ENCODE results near the gene ACACA.

ACACA gene

GRCh38 chr17:37291351-37291750, 115.3 kb downstream of the ACACA start:
- H3K4me3 ChIP-seq (replicated peaks; ENCODE audit: low read depth, low read length), result no peak overlapping the region
- peaks cover 2% of the 10 kb centered on the region; the same call in 1 of the 2 replicates for H3K36me3 ChIP-seq (ENCODE audit: control insufficient read depth, insufficient read depth, low read length)
- H3K27me3 ChIP-seq (replicated peaks; ENCODE audit: control insufficient read depth, insufficient read depth, low read length), result no peaks in the 10 kb centered on the region
- TF ChIP-seq CTCF (IDR thresholded peaks at IDR 0.05; ENCODE audit: insufficient read depth, low read length, poor library complexity, severe bottlenecking), result no peak
- no peak for DNase-seq (ENCODE audit: extremely low read depth, insufficient read length)

- H3K27me3 ChIP-seq (replicated peaks; ENCODE audit: control insufficient read depth, insufficient read depth, low read length), result no peaks in the 10 kb centered on the region
- TF ChIP-seq CTCF (IDR thresholded peaks at IDR 0.05; ENCODE audit: insufficient read depth, low read length, poor library complexity, severe bottlenecking), result no peak
- H3K36me3 ChIP-seq (ENCODE audit: control insufficient read depth, insufficient read depth, low read length), result peaks cover 2% of the 10 kb centered on the region
- no peak for DNase-seq (ENCODE audit: extremely low read depth, insufficient read length)
- no peak overlapping the region for H3K4me3 ChIP-seq (replicated peaks; ENCODE audit: low read depth, low read length)
These were observed 120.2 kb downstream of the ACACA start for GRCh38 chr17:37286430-37286829.

- peaks cover 2% of the 10 kb centered on the region for H3K36me3 ChIP-seq (ENCODE audit: control insufficient read depth, insufficient read depth, low read length)
- H3K27me3 ChIP-seq (replicated peaks; ENCODE audit: control insufficient read depth, insufficient read depth, low read length), result no peaks in the 10 kb centered on the region
- TF ChIP-seq CTCF (IDR thresholded peaks at IDR 0.05; ENCODE audit: insufficient read depth, low read length, poor library complexity, severe bottlenecking), result no peak
- H3K4me3 ChIP-seq (replicated peaks; ENCODE audit: low read depth, low read length), result no peak overlapping the region
- DNase-seq (ENCODE audit: extremely low read depth, insufficient read length), result no peak
These were observed 122.4 kb downstream of the ACACA start for GRCh38 chr17:37284191-37284590.

- no peaks in the 10 kb centered on the region for H3K27me3 ChIP-seq (replicated peaks; ENCODE audit: control insufficient read depth, insufficient read depth, low read length)
- H3K36me3 ChIP-seq (ENCODE audit: control insufficient read depth, insufficient read depth, low read length), result peaks cover 2% of the 10 kb centered on the region
- no peak overlapping the region for H3K4me3 ChIP-seq (replicated peaks; ENCODE audit: low read depth, low read length)
- no peak for TF ChIP-seq CTCF (IDR thresholded peaks at IDR 0.05; ENCODE audit: insufficient read depth, low read length, poor library complexity, severe bottlenecking)
- no peak for DNase-seq (ENCODE audit: extremely low read depth, insufficient read length)
These were observed 123.1 kb downstream of the ACACA start for GRCh38 chr17:37283414-37283961.

GRCh38 chr17:37280841-37281240, 125.8 kb downstream of the ACACA start:
- TF ChIP-seq CTCF (IDR thresholded peaks at IDR 0.05; ENCODE audit: insufficient read depth, low read length, poor library complexity, severe bottlenecking), result no peak
- no peak for DNase-seq (ENCODE audit: extremely low read depth, insufficient read length)
- Histone ChIP-seq H3K27me3 (replicated peaks; ENCODE audit: control insufficient read depth, insufficient read depth, low read length) (no peaks in the 10 kb centered on the region), H3K4me3 (replicated peaks; ENCODE audit: low read depth, low read length) (no peak overlapping the region), H3K36me3 (ENCODE audit: control insufficient read depth, insufficient read depth, low read length) (no peaks in the 10 kb centered on the region; the same call in 1 of the 2 replicates)

All from GM06990 (cell line).